ENCODE results near the gene ASB6.

- no peak for TF ChIP-seq POLR2AphosphoS5 (IDR thresholded peaks at IDR 0.05)
- TF ChIP-seq CTCF (IDR thresholded peaks at IDR 0.05): no peak
- TF ChIP-seq POLR2A (IDR thresholded peaks at IDR 0.05): no peak
Observed at GRCh38 chr9:129620669-129621295, 21.2 kb downstream of the ASB6 start, which contains the start of gene C9orf50.

Data from transverse colon (tissue), 4 donors.